ENCODE data around the gene KDM4F.

Gene KDM4F

GRCh38 chr11:95066716-95067038 is 17.5 kb downstream of the KDM4F start, which contains the start of gene SRSF8:
TSS of gene SRSF8 (plus strand) at chr11:95066919. CDS start at chr11:95067227, 308 bp downstream.
- no peak for DNase-seq

DNA sequence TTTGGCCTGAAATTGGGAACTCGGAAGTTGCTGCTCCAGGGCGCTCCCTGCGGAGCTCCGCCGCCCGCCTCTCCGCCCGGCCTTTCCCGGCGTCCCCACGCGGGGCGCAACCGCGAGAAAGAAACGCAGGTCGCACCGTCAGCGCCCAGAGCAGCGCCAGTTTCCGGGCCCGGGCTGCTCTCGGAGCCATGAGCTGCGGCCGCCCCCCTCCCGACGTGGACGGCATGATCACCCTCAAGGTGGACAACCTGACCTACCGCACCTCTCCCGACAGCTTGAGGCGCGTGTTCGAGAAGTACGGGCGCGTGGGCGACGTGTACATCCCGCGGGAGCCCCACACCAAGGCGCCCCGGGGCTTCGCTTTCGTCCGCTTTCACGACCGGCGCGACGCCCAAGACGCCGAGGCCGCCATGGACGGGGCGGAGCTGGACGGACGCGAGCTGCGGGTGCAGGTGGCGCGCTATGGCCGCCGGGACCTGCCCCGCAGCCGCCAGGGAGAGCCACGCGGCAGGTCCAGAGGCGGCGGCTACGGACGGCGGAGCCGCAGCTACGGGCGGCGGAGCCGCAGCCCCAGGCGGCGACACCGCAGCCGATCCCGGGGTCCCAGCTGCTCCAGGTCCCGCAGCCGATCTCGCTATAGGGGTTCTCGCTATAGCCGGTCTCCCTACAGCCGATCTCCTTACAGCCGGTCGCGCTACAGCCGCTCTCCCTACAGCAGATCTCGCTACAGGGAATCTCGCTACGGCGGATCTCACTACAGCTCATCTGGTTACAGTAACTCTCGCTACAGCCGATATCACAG is 18.0 kb downstream of the KDM4F start:
- peak; percentile 89 for DNase-seq

GRCh38 chr11:95067841-95068219 is 18.6 kb downstream of the KDM4F start:
- DNase-seq, result no peak

DNA sequence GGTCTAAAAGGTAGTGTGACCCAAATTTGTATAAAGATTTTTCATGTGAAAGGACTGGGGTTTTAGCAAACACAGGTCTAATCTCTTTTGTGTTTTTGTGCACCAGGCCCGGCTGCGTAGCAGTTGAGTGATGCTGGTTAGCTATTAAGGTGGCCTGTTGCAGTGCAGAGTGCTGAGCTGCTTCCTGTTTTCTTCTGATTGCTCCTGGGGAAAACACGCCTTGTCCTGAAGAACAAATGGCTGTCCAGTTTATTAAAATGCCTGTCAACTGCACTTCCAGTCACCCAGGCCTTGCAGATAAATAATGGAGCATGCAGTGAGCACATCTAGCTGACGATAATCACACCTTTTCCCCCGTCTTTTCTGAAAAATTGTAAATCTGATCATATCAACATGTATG is 19.3 kb downstream of the KDM4F start:
- peak; percentile 98 for DNase-seq

DNA sequence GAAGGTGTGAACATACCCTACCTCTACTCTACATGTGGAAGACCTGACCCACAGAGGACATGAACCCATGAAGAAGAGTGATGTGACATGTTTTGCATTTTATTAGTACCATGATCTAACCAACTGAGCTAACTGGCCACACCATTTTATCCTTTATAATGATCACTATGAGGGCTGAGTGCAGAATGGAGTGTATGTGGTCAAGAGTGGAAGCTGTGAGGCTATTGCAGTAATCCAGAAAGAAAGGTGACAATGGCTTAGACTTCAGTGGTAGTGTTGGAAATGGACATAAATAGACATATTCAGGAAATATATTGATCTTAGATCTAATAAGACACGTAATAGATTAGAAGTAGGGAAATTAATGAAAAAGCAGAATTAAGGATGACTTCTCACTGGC is 21.2 kb downstream of the KDM4F start:
- no peak for DNase-seq

GRCh38 chr11:95072948-95073347 is 23.7 kb downstream of the KDM4F start:
- DNase-seq, result no peak

GRCh38 chr11:95074792-95075563 is 25.8 kb downstream of the KDM4F start:
- DNase-seq, result peak; percentile 74

DNA sequence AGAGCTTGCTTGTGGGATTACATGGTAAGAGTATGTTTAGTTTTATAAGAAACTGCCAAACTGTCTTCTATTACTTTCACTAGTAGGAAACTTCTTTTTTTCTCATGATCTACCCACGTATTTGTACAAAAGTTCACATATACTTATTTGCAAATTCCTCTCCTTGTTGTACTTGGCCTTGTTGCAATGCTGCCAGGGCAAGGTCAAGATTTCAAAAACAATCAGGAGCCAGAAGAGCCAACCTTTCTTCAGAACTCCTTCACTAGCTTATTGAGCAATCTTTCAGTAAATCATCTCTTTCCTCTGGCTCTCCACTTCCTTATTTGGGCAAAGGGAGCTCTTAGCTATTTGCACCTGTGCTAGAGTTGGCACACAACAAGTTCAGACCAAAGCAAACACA is 27.2 kb downstream of the KDM4F start:
- peak; percentile 40 for DNase-seq

DNA sequence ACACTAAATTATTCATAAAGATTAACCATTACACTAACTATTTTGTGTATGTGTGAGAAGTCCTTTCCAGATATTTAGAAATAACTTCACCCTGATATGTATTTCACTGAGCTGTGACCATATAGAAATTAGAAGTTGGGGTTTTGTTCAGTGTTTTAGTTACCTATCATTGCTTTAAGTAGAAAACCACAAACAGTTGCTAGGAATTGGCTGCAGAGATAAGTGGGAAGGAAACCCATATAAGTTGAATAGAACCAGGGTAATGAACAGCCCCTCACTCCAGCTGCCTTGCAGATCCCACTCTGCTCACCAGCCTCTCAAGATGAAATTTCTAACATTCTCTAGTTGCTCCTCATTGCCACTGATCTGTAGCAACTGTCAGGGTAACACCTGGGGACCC is 27.8 kb downstream of the KDM4F start:
- DNase-seq, result no peak

GRCh38 chr11:95078526-95078925 is 29.3 kb downstream of the KDM4F start:
- peak; percentile 22 for DNase-seq

GRCh38 chr11:95081010-95081409 is 31.8 kb downstream of the KDM4F start:
- DNase-seq, result no peak

DNA sequence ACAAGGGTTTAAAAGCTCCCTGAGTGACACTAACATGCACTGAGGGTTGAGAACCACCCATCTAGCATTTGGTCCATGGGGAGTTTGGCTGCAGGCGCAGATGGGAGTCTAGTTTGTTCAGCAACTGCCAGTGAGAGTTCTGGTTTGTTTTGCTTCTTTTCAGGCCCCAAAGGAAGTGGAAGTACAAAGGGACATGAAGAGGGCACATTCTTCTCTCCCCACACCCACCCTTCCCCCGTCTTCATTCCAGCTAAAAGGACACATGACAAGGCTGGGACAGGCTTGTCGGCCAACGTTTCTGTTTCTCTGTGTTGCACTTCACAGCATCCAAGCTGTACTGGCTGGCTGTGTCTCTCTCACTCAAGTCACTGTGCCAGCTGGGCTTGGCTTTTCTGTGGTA is 32.2 kb downstream of the KDM4F start:
- DNase-seq, result no peak

DNA sequence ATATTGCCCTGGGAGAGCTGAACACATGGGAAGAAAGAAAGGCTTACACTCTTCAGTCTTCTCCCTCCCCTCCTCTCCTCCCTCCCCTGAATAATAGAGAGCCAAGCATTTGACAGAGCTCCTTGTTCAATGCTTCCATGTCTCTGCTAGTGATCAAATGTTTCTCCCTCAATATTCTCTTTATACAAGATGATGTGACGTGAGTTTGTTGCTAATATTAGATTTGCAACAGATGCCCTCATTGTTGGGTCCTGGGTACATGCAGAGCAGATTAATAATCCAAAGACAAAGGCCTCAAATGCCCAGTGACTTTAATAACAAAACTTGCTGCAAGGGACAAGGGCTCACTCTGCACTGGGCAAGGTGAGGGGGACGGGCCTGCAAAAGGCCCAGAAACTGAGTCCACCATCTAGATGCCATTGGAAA is 33.4 kb downstream of the KDM4F start:
- DNase-seq, result no peak

- peak; percentile 23 for DNase-seq
Observed at GRCh38 chr11:95084509-95084908, 35.3 kb downstream of the KDM4F start.

- no peak for DNase-seq
Observed at GRCh38 chr11:95085117-95085816, 36.0 kb downstream of the KDM4F start.

DNA sequence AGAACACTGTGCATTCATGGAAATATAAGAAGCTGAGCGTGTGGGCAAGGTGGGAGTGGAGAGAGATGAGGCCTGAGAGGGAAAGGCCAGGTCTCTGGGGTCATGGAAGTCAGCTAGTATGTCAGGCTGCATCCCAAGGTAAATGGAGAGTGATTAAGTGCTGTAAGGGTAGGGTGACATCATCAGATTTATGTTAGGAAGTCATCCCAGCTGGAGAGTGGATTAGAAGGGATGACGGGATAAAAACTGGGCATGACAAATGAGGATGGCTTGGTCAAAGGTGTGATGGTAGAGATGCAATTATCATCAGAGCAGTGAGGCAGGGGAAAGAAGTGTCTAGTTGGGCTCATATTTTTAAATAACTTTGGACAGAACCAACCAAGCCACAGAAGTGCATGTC is 36.9 kb downstream of the KDM4F start:
- DNase-seq, result peak; percentile 11

DNA sequence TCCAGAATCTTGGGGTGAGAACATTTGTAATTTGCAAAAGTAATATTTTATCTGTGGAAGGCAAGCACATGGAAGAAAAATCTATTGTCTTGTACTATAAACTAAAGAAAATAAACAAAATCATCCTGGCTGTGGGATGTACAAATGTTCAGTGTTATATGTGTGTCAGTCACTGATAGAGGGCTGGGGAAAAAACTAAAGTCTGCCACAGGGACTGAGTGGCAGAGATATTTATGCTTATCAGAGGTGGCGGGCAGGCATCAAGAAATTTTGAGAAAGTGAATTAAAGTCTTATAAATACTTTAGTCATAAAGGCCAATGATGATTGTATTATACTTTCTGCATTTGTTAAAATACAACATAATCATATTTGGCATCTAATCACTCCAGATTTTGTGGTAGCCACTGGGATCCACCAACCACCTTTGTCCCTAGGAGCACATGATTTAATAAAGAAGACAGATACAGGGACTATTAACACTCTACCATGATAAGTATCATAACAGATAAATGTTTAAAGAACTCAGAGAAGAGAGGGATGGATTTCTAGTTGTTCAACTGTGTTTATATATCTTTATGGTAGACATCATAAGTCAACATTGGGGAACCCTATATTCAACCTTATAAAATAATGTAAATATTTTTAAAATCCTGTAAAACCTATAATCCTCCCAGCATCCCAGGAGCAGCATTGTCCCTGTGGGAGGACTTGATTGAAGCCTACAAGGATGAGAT is 37.8 kb downstream of the KDM4F start:
- no peak for DNase-seq

DNA sequence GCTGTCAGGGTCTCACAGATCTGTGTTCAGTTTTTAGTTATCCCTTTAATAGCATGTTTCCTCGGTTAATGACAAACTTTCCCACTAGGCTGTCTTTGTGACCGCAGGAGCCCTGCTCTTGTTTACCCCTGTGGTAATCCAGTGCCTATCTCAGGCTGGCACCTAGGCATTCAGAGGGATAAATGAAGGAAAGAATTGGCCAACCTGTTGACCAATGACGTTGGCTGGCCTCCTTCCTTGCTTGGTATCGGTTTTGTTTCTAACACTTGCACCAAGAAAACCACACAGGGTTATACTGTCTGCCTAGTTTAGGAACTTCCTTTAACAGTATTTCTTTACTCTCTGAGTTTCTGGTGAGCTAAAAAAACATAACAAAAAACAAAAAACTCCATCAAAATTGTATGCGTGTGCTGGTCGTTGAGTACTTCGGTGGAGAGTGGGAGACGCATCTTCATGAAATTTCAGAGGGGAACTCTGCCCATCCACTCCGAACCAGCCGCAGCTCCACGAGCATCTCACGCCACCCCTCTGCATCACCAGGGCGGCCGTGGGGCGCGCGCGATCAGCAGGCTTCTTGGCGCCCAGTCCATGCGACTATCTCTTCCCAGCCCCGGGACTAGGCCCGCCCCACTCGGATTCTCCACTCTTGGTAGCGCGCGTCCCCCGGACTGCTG is 39.9 kb downstream of the KDM4F start:
- no peak for DNase-seq

GRCh38 chr11:95089620-95090542 is 40.7 kb downstream of the KDM4F start, which contains the start of gene ENDOD1:
TSS of gene ENDOD1 (plus strand) at chr11:95089846. CDS start at chr11:95089928, 82 bp downstream.
- DNase-seq, result peak; percentile 93

DNA sequence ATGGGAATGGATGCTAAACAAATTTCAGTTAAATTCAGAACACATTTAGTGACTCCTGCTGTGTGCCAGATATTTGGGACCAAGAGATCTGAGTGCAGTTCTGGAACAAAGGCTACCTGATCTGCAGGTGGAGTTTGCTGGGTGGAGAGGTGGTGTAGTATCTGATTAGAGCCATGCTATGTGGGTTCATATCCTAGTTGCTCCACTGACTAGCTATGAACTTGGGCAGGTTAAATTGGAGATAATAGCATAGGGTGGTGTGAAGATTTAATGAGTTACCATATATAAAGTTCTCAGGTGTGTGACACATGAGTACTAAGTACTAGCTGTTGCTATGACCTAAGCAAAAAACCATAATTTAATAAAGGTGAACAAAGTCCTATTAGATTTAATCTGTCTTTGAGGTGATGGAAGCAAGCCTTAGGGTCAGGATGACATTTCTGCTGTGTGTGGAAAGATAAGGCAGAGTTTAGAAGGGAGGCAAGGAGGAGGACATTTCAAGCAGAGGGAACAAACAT is 42.5 kb downstream of the KDM4F start:
- DNase-seq, result no peak
